Gastrocnemius medialis (tissue), 4 donors: ENCODE data around the gene SCNN1G.

Experiments used
- CTCF ChIP-seq, 5 experiments: fragments of 450-650 bp in 3 of 5; fragments of 200-600 bp in 2 of 5; sonication (generic) in 2 of 5; IDR thresholded peaks in 4 of 5; conservative IDR thresholded peaks in 1 of 5; 1 replicate in 4 of 5; 2 replicates in 1 of 5; pipeline ENCODE4 v1.5.1; 2016 to 2019; ENCODE audit warnings: antibody characterized with exemption in 5 of 5, mild to moderate bottlenecking in 3 of 5, moderate library complexity in 3 of 5
- POLR2A ChIP-seq, 2 donors: fragments of 450-650 bp; IDR thresholded peaks; one replicate each; pipeline ENCODE4 v1.6.1; 2017; ENCODE audit warnings: antibody characterized with exemption in 2 of 2, mild to moderate bottlenecking in 2 of 2, moderate library complexity in 2 of 2

DNA sequence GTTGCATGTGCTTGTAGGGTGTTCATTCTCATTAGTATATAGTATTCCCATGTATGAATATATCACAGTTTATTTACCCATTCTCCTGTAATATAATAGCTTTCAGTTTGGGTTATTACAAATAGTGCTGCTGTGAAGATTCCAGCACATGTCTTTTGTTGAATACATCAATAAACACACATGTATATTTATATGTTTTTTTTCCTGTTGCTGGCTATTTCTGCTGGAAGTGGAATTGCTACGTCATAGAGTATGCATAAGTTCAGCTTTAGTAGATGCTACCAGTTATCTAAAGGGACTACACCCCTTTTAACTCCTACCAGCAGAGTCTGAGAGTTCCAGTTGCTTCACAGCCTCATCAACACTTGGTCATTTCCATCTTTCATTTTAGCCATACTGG is 67.3 kb downstream of the SCNN1G start:
- TF ChIP-seq POLR2A (IDR thresholded peaks at IDR 0.05) = no peak
- no peak for TF ChIP-seq CTCF (IDR thresholded peaks at IDR 0.05 in 4 of 5, conservative IDR thresholded peaks at IDR 0.05 in 1 of 5)
